ENCODE measurements around the gene TCTA.

The TCTA gene

DNA sequence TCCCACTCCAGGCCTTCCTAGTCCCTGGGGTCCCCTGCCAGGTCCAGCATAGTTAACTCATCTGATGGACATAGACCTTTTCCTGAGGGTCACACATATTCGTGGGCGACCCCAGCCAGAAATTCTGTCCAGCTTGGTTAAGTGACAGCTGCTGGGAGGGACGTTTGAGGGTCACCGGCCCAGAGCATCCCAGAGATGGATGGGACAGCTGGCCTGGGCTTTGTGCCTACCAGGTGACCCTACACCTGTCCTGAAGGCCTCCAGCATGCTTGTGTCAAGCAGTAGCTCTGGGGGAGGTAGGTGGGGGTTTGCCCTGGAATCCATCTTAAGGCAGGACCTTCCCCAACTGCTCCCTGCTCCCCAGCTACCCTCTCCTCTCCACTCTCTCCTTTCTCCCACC lies 48.7 kb downstream of the TCTA start:
- Histone ChIP-seq H3K4me3 (ENCODE audit: low read length, poor library complexity, severe bottlenecking) (no peak overlapping the region), H3K79me2 (ENCODE audit: insufficient read depth, low read length) (no peaks in the 10 kb centered on the region), H2AFZ (ENCODE audit: low read length) (no peak overlapping the region), H3K36me3 (ENCODE audit: insufficient read depth, low read length) (no peaks in the 10 kb centered on the region), H3K4me1 (ENCODE audit: insufficient read depth, low read length, poor library complexity, severe bottlenecking) (no peaks in the 10 kb centered on the region), H4K20me1 (ENCODE audit: insufficient read depth, low read length, poor library complexity, severe bottlenecking) (no peaks in the 10 kb centered on the region), H3K9me3 (ENCODE audit: insufficient read depth, low read depth, low read length) (no peaks in the 10 kb centered on the region), H3K4me2 (ENCODE audit: low read depth, low read length, poor library complexity, severe bottlenecking) (no peak overlapping the region), H3F3A (ENCODE audit: low read depth) (no peaks in the 10 kb centered on the region), H3K27me3 (ENCODE audit: insufficient read depth, low read length, poor library complexity, severe bottlenecking) (no peaks in the 10 kb centered on the region), H3K9me2 (replicated peaks; ENCODE audit: low read depth, low read length) (no peaks in the 10 kb centered on the region), H3K9ac (ENCODE audit: low read depth, low read length, poor library complexity, severe bottlenecking) (no peak overlapping the region)
- TF ChIP-seq EZH2phosphoT487 (IDR thresholded peaks at IDR 0.05; ENCODE audit: borderline replicate concordance): no peak
- TF ChIP-seq, protein P1, sequence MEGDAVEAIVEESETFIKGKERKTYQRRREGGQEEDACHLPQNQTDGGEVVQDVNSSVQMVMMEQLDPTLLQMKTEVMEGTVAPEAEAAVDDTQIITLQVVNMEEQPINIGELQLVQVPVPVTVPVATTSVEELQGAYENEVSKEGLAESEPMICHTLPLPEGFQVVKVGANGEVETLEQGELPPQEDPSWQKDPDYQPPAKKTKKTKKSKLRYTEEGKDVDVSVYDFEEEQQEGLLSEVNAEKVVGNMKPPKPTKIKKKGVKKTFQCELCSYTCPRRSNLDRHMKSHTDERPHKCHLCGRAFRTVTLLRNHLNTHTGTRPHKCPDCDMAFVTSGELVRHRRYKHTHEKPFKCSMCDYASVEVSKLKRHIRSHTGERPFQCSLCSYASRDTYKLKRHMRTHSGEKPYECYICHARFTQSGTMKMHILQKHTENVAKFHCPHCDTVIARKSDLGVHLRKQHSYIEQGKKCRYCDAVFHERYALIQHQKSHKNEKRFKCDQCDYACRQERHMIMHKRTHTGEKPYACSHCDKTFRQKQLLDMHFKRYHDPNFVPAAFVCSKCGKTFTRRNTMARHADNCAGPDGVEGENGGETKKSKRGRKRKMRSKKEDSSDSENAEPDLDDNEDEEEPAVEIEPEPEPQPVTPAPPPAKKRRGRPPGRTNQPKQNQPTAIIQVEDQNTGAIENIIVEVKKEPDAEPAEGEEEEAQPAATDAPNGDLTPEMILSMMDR (conservative IDR thresholded peaks at IDR 0.05; ENCODE audit: low read length): no peak

DNA sequence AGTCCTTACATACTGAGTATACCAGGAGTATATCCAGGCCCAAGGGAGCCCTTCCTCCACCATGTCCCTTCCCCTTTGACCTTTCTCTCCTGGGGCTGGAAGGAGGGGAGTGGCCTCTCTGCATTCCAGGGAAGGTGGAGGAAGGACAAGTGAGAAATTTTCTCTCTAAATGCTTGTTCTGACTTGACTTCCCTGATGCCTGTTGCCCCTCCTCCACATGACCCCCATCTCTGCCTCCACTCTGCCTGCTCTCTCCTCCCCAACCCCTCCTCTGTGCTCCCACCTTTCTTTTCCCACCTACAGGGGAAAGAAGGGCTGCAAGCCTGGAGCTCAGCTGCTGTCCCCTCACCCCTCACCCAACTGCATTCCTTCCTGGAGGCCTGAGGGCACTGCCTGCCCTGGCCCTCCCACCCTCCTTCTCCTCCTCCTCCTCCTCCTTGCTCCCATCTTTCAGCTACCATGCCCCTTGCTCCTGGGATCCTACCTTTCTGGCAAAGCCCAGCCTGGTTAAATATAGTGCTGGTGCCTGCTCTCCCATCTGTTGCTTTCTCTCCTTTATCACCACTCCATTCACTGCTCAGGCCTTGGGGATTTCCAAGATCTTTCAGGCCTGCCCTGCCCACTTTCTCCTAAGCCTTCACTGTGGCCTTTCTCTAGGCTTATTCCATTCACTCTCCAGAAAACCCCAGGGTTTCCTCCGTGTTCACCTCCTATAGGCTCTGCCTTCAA lies 49.4 kb downstream of the TCTA start:
- H3K9me2 ChIP-seq (replicated peaks; ENCODE audit: low read depth, low read length): no peaks in the 10 kb centered on the region
- no peaks in the 10 kb centered on the region for H3K36me3 ChIP-seq (ENCODE audit: insufficient read depth, low read length)
- no peaks in the 10 kb centered on the region for H4K20me1 ChIP-seq (ENCODE audit: insufficient read depth, low read length, poor library complexity, severe bottlenecking)
- TF ChIP-seq, protein P1 (conservative IDR thresholded peaks at IDR 0.05; ENCODE audit: low read length): no peak
- no peak for TF ChIP-seq EZH2phosphoT487 (IDR thresholded peaks at IDR 0.05; ENCODE audit: borderline replicate concordance)
- H3K4me2 ChIP-seq (ENCODE audit: low read depth, low read length, poor library complexity, severe bottlenecking): no peak overlapping the region
- H3K4me1 ChIP-seq (ENCODE audit: insufficient read depth, low read length, poor library complexity, severe bottlenecking): no peaks in the 10 kb centered on the region
- no peaks in the 10 kb centered on the region for H3K9me3 ChIP-seq (ENCODE audit: insufficient read depth, low read depth, low read length)
- H3K9ac ChIP-seq (ENCODE audit: low read depth, low read length, poor library complexity, severe bottlenecking): no peak overlapping the region
- no peaks in the 10 kb centered on the region for H3F3A ChIP-seq (ENCODE audit: low read depth)
- no peaks in the 10 kb centered on the region for H3K79me2 ChIP-seq (ENCODE audit: insufficient read depth, low read length)
- no peaks in the 10 kb centered on the region for H3K27me3 ChIP-seq (ENCODE audit: insufficient read depth, low read length, poor library complexity, severe bottlenecking)
- H2AFZ ChIP-seq (ENCODE audit: low read length): no peak overlapping the region
- H3K4me3 ChIP-seq (ENCODE audit: low read length, poor library complexity, severe bottlenecking): no peak overlapping the region

DNA sequence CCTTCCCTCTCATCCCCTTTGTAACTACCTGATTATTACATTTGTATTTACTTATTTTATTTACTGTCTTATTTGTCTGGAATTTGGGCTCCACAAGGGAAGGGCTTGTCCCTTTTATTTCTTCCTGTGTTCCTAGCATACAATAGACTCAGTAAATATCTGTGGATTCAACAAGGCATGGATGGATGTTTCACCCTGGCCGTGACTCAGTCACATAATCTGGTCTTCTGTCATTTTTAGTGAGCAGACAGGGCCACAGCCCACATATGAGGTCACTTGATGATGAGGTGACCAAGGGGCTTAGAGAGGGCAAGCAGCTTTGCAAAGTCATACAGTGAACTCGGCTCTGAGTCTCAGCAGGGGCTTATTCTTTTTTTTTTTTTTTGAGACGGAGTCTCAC lies 50.0 kb downstream of the TCTA start:
- Histone ChIP-seq H3K27me3 (ENCODE audit: insufficient read depth, low read length, poor library complexity, severe bottlenecking) (no peaks in the 10 kb centered on the region), H3K36me3 (ENCODE audit: insufficient read depth, low read length) (no peaks in the 10 kb centered on the region), H3K9ac (ENCODE audit: low read depth, low read length, poor library complexity, severe bottlenecking) (no peak overlapping the region), H3K9me3 (ENCODE audit: insufficient read depth, low read depth, low read length) (no peaks in the 10 kb centered on the region), H3K4me2 (ENCODE audit: low read depth, low read length, poor library complexity, severe bottlenecking) (no peak overlapping the region), H3F3A (ENCODE audit: low read depth) (no peaks in the 10 kb centered on the region), H3K4me1 (ENCODE audit: insufficient read depth, low read length, poor library complexity, severe bottlenecking) (no peaks in the 10 kb centered on the region), H4K20me1 (ENCODE audit: insufficient read depth, low read length, poor library complexity, severe bottlenecking) (no peaks in the 10 kb centered on the region), H3K4me3 (ENCODE audit: low read length, poor library complexity, severe bottlenecking) (no peak overlapping the region), H3K9me2 (replicated peaks; ENCODE audit: low read depth, low read length) (no peaks in the 10 kb centered on the region), H3K79me2 (ENCODE audit: insufficient read depth, low read length) (no peaks in the 10 kb centered on the region), H2AFZ (ENCODE audit: low read length) (no peak overlapping the region)
- TF ChIP-seq, protein P1 (conservative IDR thresholded peaks at IDR 0.05; ENCODE audit: low read length): no peak
- TF ChIP-seq EZH2phosphoT487 (IDR thresholded peaks at IDR 0.05; ENCODE audit: borderline replicate concordance): no peak
